HG03095 (cell line): ENCODE data around the gene DNAI1.

Source experiments
- ATAC-seq: cut with Tn5 transposase; IDR thresholded peaks from one replicate; pipeline ENCODE4 v1.9.1; 2021; ENCODE audit warnings: moderate library complexity; ENCODE audit not compliant: unreplicated experiment

The DNAI1 gene

GRCh38 chr9:34555936-34556525, 97.4 kb downstream of the DNAI1 start:
- no peak for ATAC-seq

- ATAC-seq: no peak
Measured at GRCh38 chr9:34556949-34557348, 98.3 kb downstream of the DNAI1 start.

GRCh38 chr9:34557426-34558321, 99.1 kb downstream of the DNAI1 start:
- ATAC-seq: no peak

GRCh38 chr9:34558364-34558763, 99.8 kb downstream of the DNAI1 start:
- no peak for ATAC-seq

- ATAC-seq: no peak
Measured at GRCh38 chr9:34558919-34559623, 100.5 kb downstream of the DNAI1 start.

GRCh38 chr9:34559624-34560455, 101.2 kb downstream of the DNAI1 start:
- ATAC-seq: no peak

- ATAC-seq: no peak
Measured at GRCh38 chr9:34560599-34561214, 102.1 kb downstream of the DNAI1 start.

- ATAC-seq: no peak
Measured at GRCh38 chr9:34562135-34562745, 103.6 kb downstream of the DNAI1 start.

- no peak for ATAC-seq
Measured at GRCh38 chr9:34563262-34563661, 104.7 kb downstream of the DNAI1 start.

GRCh38 chr9:34564617-34565016, 106.0 kb downstream of the DNAI1 start:
- no peak for ATAC-seq

GRCh38 chr9:34565856-34566255, 107.3 kb downstream of the DNAI1 start:
- ATAC-seq: no peak

- no peak for ATAC-seq
Measured at GRCh38 chr9:34566322-34566721, 107.7 kb downstream of the DNAI1 start.

GRCh38 chr9:34566972-34567371, 108.4 kb downstream of the DNAI1 start:
- ATAC-seq: no peak

- no peak for ATAC-seq
Measured at GRCh38 chr9:34568133-34568532, 109.5 kb downstream of the DNAI1 start.

GRCh38 chr9:34568774-34569173, 110.2 kb downstream of the DNAI1 start:
- no peak for ATAC-seq

- ATAC-seq: no peak
Measured at GRCh38 chr9:34570376-34570775, 111.8 kb downstream of the DNAI1 start.
